HTERT RPE-1 (cell line): ENCODE measurements around the gene FFAR1.
"Not testable (repeated sequence)": the region's sequence is repeated elsewhere in the genome, so short reads cannot be mapped to it uniquely, and the experiment has no call there.

ENCODE experiments used
- in situ Hi-C: fragments of 300-500 bp; cut with MboI; formaldehyde crosslinking; loops from 4 replicates; pipeline ENCODE4 v1.14.3; 2020; ENCODE audit warnings: low sequenced_read_pairs

FFAR1 gene

GRCh38 chr19:35359395-35359794, 11.7 kb downstream of the FFAR1 start:
- in situ Hi-C loops: not testable (repeated sequence)

DNA sequence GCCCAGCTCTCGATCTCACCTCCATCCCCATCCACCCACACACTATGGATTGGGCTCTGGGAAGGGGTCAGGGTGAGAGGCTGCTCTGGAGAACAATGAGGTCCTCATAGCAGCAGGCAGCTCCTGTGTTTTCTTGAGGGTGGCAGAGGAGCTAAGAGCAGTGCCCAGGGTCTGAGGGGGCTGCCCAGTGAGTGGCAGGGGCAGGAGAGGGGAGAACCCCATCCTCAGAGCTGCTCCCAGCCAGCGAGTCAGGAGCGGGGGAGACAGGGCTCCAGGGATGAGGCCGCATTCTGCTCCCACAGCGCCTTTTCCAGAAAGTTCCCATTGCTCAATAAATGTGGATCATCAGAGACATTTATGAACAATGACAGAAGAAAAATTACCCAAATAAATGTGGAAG, 12.4 kb downstream of the FFAR1 start:
- in situ Hi-C loops: not testable (repeated sequence)

GRCh38 chr19:35360880-35361420, 13.2 kb downstream of the FFAR1 start:
- in situ Hi-C loops: no loop called here

DNA sequence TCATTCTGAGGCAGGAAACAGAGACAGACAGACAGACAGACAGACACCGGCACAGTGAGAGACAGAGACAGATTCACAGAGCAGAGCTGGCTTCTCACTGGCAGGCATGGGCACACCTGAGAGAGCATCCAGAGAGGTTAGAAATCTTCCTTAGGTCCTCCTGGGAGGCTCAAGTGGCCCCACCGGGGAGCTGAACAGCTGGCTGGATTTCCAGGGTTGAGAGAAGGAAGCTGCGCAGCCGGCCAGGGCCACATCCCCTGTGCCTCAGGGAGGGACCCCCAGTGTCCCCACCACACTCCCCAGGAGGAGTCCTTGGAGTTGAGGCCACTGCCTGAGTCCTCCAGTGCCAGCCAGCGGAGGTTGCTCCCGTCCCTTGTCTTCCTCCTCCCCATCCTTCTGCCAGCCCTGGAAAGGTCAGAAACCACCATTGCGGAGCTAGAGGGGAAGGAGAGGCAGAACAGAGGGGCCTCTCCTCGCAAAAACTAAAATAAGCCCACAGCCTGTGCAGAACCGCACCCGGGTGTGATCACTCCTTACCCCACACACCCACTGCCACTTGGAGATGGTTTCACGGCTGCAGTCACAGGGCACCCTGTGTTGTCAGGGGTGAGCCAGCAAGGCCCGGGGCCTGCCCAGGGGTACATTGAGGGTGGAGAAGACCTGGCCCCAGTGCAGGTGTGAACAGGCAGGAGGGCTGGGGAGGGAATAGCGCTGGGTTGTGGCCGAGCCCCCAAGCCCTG, 14.7 kb downstream of the FFAR1 start:
- in situ Hi-C loops: no loop called here

DNA sequence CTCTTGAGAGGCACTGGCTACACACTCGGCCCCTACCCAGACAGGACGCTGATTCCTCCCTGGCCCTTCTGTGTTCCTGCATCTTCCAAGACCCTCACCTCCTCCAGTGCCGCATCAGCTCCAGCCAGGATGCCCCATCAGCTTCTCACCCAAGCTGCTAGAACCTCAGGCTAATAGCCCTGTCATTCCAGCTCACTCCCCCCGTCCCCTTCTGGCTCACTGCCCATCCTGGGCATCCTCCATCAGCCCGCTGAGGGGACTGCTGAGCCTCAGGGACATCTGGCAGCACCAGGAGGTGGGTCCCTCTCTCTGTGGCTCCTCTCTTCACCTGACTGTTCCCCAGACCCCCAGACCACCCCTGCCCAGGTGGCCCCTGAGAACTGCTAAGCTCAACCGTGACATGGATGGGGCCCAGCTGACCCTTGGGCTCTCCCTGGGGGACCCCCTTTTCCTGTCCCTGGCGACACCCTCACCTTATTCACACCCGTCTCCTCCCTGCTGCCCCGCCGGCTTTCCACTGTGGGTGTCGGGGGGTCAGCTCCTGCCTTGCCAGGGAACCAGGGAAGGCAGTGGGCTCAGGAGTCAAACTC, 15.4 kb downstream of the FFAR1 start:
- in situ Hi-C loops: no loop called here

DNA sequence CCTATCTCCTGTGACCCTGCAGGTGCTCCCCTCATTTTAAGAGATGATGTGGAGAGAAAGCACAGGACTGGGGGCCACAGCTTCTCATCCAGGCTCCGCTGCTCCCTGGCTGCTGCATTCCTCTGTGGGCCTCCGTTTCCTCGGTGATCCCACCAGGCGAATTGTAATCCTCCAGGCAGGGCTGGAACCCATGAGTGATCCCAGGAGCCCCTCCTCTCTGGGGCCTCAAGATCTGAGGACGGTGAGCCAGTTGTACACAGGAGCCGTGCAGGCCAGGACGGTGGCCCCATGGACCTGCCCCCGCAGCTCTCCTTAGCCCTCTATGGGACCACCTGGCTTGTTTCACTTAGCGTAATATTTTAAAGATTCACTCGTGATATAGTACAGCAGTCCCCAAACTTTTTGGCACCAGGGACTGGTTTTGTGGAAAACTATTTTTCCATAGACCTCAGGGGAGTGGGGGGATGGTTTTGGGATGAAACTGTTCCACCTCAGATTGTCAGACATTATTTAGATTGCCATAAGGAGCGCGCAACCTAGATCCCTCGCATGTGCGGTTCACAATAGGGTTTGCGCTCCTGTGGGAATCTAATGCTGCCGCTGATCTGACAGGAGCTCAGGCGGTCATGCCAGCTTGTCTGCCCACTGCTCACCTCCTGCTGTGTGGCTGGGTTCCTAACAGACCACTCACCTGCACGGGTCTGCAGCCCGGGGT, 16.2 kb downstream of the FFAR1 start:
- in situ Hi-C loops: no loop called here

GRCh38 chr19:35365303-35365702, 17.6 kb downstream of the FFAR1 start:
- in situ Hi-C loops: no loop called here

DNA sequence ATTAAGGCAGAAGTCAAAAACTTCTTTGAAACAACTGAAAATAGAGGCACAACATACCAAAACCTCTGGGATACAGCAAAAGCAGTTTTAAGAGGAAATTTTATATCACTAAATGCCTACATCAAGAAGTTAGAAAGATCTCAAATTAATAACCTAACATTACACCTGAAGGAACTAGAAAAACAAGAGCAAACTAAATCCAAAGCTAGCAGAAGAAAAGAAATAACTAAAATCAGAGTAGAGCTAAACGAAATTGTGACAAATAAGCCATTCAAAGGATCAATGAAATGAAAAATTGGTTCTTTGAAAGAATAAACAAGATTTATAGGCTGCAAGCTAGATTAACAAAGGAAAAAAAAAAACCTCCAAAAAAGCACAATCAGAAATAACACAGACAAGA, 20.7 kb downstream of the FFAR1 start:
- in situ Hi-C loops: no loop called here

DNA sequence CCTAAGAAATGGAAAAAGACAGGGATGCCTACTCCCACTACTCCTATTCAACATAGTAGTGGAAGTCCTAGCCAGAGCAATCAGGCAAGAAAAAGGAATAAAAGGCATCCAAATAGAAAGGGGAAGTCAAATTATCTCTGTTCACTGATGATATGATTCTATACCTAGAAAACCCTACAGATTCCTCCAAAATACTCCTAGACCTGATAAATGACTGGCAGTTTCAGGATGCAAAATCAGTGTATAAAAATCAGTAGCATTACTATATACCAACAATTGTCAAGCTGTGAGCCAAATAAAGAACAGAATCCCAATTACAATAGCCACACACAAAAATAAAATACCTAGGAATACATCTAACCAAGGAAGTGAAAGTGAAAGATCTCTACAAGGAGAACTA, 21.8 kb downstream of the FFAR1 start:
- in situ Hi-C loops: no loop called here

DNA sequence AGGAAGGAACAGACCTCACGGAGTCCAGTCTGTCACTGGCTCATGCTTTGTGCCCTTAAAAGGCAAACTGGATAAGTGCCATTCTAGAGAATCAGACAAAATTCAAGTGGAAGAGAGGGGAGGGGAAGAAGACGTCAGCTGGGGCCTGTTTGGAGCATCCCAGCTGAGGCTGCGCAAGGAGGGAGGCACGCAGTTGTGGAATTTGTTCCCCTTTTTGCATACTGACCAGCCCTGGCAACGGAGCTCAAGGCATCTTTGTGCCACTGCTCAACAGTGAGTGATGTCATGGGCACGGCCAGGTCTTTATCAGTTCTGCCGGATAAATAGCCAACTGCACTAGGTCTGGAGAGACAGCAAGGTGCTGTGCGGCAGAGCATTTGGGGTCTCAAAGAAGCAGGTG, 23.0 kb downstream of the FFAR1 start, which contains the start of gene GPR42:
Gene GPR42 (plus strand): TSS at position 347 of the 400 bp plus-strand sequence. CDS start 292 bp downstream, outside the sequence.
- in situ Hi-C loops: no loop called here

DNA sequence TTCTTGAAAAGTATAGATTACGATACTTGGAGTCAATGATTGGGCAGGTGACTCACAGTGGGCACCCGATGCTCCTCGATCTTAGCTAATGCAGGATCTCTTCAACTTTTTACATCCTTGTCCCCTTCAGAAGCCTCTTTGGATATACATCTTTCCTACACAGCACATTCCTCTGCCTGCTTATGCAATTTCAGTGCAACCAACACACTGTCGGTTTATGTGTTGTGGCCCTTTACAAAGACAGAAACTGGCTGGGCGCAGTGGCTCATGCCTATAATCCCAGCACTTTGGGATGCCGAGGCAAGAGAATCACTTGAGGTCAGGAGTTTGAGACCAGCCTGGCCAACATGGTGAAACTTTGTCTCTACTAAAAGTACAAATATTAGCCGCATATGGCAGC, 25.8 kb downstream of the FFAR1 start:
- in situ Hi-C loops: no loop called here

DNA sequence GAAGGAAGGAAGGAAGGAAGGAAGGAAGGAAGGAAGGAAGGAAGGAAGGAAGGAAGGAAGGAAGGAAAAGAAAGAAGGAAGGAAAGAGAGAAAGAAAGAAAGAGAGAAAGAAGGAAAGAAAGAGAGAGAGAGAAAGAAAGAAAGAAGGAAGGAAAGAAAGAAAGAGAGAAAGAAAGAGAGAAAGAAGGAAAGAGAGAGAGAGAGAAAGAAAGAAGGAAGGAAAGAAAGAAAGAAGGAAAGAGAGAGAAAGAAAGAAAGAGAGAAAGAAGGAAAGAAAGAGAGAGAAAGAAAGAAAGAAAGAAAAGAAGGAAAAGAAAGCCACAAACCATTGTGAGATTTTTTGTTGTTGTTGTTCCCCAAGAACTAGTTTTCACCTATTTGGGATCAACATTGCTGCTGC, 26.3 kb downstream of the FFAR1 start:
- in situ Hi-C loops: not testable (repeated sequence)

DNA sequence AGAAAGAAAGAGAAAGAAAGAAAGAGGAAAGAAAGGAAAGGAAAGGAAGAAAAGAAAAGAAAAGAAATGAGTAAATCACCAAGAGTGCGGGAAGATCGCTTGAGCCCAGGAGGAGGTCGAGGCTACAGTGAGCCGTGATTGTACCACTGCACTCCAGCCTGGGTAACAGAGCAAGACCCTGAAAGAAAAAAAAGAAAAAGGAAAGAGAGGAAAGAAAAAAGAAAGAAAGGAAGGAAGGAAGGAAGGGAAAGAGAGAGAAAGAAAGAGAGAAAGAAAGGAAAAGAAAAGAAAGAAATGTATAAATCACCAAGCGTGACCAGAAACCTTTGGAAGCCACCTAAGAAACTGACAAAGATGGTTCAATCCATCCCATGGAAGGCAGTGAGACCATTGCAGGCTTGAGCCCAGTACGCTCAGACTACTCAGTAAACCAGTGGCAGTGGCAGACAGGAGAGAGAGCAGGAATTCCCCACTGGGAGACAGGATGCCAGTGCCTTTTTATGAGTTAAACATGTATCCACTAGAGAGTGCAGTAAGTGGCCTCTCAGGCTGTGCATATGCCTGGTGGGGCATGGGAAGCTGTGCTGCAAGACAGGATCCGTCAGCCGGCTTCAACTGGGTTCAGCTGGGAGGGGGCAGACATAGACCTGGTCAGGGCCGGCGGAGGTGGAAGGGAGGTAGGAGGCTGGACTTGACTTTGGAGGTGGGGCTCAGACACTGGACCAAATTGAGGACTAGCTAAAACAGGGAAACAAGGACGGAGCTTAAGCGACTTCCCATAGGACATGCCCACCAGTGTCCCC, 28.0 kb downstream of the FFAR1 start:
- in situ Hi-C loops: no loop called here

DNA sequence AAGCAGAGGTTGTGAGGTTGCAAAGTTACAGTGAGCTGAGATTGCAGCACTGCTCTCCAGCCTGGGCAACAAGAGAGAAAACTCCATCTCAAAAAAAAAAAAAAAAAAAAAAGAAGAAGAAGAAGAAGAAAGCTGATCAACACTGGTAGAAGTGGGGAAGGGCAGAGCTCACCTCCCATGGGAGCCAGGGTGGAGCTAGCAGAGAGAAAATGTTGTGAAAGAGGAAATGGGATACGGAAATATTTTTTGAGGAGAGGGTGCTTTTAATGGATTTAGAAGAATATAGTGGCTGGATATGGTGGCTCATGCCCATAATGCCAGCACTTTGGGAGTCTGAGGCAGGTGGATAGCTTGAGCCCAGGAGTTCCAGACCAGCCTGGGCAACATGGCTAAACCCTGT, 30.0 kb downstream of the FFAR1 start:
- in situ Hi-C loops: no loop called here

DNA sequence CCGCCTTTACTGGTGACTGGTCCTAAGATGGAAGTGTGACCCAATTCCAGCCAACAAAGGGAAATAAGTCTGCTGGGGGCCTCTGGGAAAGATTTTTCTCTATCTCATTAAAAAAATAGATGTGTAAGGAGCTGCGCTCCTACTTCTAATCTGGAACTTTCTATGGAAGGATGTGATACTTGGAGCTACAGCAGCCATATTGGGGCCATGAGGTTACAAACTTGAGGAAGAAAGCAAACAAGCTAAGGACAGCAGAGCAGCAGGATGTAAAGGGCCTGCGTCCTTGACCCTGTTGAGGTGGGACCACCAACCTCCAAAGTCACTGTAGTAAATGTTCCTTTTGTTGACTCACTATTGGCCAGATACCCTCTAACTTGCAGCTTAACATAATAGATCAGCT, 30.7 kb downstream of the FFAR1 start:
- in situ Hi-C loops: no loop called here

DNA sequence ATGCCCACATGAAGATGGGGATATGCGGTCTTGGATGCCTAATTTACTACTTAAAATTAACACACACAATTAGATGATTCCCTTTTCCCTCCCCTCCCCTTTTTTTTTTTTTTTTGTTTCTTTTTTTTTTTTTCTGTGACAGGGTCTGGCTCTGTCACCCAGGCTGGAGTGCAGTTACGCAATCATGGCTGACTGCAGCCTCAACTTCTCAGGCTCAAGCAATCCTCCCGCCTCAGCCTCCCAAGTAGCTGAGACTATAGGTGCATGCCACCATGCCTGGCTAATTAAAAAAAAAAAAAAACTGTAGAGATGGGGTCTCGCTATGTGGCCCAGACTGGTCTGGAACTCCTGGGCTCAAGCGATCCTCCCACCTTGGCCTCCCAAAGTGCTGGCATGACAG, 31.8 kb downstream of the FFAR1 start:
- in situ Hi-C loops: not testable (repeated sequence)

- in situ Hi-C loops: no loop called here
Observed at GRCh38 chr19:35379992-35380391, 32.3 kb downstream of the FFAR1 start.

DNA sequence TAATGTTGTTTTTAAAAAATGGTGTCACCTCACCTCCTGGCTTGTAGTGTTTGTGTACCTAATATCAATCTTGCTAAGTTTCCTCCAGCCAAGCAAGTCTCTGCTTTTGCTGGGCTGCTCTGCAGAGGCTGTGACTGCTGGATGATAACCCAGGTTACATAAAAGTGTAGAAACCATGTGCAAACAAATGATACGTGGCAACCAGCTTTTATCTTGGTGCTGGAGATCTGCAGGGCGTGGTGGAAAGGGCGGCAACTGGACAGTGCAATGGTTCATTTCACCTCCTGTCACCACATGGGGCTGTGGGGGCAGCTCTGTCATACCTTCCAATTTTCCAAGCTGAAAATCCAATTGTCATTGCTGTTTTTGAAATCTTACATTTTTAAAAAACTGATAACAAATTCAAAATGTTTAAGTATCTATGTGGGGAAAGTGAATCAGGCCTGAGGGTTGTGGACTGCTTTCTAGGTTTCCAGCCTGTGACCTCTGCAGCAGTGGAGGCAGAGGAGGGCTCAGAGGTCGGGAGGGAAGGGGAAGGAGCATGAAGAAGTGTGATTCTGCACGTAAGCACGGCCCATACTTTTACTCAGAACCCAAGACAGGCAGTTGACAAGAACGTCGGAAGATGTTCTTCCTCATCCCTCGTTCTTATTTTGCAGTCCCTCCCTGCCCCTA, 32.9 kb downstream of the FFAR1 start:
- in situ Hi-C loops: no loop called here

DNA sequence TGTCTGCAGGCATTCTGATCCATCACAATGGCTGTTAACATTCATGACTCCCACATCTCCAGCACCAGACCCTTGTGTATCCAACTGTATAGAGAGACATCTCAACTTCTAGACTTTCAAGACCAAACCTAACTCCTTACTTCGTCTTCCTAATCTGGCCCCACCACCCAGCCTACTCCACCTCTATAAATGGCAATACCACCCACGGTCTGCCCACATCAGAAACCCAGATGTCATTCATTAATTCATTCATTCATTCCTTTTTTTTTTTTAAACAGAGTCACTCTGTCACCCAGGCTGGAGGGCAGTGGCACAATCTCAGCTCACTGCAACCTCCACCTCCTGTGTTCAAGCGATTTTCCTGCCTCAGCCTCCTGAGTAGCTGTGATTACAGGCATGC, 33.6 kb downstream of the FFAR1 start:
- in situ Hi-C loops: no loop called here

GRCh38 chr19:35381926-35382325, 34.2 kb downstream of the FFAR1 start:
- in situ Hi-C loops: no loop called here
